ENCODE data around the gene TEX2.

Gene TEX2

DNA sequence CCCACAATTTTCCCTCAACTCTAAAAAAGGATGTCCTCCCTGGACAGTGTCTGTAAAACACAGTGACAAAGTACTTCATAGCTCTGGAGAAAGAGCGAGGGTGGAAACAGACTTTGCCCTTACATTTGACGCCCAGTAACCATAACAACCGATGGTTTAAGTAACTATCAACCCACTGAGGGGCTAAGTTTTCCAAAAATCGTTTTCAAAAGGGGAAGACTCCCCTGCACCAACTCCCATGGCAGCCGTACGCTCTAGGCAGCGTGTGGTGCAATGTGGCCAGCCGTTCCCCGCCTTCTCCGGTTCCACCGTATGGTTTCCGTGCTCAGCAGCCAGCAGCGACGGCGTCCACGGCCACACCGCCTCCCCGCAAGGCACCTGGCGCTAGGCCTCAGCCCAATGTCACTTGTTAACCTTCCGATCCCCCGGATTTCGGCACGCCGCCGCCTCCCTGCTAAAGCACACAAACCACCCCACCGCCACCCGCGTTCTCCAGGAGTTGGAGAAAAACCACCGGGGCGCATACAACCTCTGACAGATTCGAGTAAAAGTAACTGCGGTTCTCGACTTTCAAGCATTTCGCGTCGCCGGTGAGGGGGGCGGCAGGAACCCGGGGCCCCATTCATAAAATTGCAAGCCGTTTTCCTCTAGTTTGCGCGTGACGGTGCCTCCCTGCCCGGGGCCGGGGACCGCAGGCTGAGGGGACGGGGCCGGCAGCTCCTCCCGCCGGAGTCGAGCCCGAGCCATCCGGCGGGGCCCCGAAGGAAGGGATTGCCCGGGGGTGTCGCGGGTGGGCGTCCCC lies 661 bp downstream of the TEX2 start:
- H3K27ac ChIP-seq (ENCODE audit: low read length) = peak overlapping the region; percentile 49
- no peaks in the 10 kb centered on the region for H3K9me3 ChIP-seq (ENCODE audit: control insufficient read depth in 1 of 2, low read length in 2 of 2)
- no peaks in the 10 kb centered on the region for H3K27me3 ChIP-seq (ENCODE audit: low read depth, low read length)
- H3K36me3 ChIP-seq (ENCODE audit: control insufficient read depth in 1 of 2, insufficient read depth in 2 of 2, low read length in 2 of 2) = no peaks in the 10 kb centered on the region
- H3K4me3 ChIP-seq (ENCODE audit: low read depth in 1 of 2, low read length in 2 of 2) = peak overlapping the region; percentile 69 to 91
- H3K4me1 ChIP-seq (ENCODE audit: control insufficient read depth in 1 of 2, insufficient read depth in 2 of 2, low read length in 2 of 2) = peaks cover 6 to 21% of the 10 kb centered on the region in 2 donors

DNA sequence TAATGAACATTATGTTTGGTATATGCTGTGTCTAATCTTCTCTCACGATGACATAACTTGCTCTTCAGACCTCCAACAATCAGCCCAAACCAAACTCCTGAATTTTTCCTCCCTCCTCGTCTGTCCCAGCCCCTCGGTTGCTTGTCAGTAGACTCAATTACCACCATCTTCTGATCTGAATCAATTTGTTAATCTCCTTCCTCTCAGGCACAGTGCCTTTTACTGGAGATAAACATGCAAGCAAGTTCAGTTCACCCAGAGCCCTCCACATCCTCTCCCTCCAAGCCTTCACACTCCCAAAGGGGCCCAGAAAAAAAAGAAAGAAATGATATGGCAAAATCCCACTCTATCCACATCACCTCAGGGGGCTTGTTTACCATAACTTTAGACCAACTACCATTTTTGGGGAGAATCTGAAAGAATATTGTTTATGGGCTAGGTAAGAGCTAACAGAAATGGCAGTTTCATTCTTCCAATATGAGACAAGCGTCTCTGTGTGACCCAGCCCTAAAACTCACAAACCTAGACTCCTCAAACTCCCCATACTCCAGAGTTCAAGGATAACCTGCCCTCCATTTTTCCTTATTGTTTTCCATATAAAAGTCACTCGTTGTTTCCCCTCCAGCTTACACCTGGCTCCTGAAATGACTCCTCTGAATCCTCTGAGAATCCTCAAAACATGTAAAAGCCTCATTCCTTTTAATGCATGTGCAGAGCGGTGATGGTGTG lies 1.5 kb downstream of the TEX2 start:
- Histone ChIP-seq H3K36me3 (ENCODE audit: control insufficient read depth in 1 of 2, insufficient read depth in 2 of 2, low read length in 2 of 2) (no peaks in the 10 kb centered on the region), H3K27ac (ENCODE audit: low read length) (peak overlapping the region; percentile 49), H3K4me3 (ENCODE audit: low read depth in 1 of 2, low read length in 2 of 2) (peak overlapping the region; percentile 69 to 91), H3K9me3 (ENCODE audit: control insufficient read depth in 1 of 2, low read length in 2 of 2) (no peaks in the 10 kb centered on the region), H3K4me1 (ENCODE audit: control insufficient read depth in 1 of 2, insufficient read depth in 2 of 2, low read length in 2 of 2) (peaks cover 6 to 21% of the 10 kb centered on the region in 2 donors), H3K27me3 (ENCODE audit: low read depth, low read length) (no peaks in the 10 kb centered on the region)

DNA sequence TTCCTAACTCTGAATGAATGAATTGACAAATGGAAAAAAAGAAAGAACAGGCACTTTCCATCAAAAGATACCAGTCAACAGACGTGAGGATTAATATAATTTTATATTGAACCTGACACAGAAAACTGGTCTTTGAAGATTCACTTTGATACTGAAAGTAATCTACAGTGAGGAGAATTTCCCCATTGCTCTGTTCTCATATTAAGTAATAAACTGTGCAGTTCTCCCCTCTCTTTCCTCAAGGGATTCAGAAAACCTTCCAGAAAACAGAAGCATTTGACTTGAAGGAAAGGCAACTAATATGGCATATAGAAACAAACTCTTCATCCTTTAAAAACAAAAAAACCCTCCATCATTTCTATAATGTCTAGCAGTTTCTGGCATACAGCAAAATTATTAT lies 2.2 kb downstream of the TEX2 start:
- Histone ChIP-seq H3K27ac (ENCODE audit: low read length) (no peak overlapping the region), H3K9me3 (ENCODE audit: control insufficient read depth in 1 of 2, low read length in 2 of 2) (no peaks in the 10 kb centered on the region), H3K4me1 (ENCODE audit: control insufficient read depth in 1 of 2, insufficient read depth in 2 of 2, low read length in 2 of 2) (peaks cover 6 to 21% of the 10 kb centered on the region in 2 donors), H3K27me3 (ENCODE audit: low read depth, low read length) (no peaks in the 10 kb centered on the region), H3K4me3 (ENCODE audit: low read depth in 1 of 2, low read length in 2 of 2) (no peak overlapping the region), H3K36me3 (ENCODE audit: control insufficient read depth in 1 of 2, insufficient read depth in 2 of 2, low read length in 2 of 2) (no peaks in the 10 kb centered on the region)

DNA sequence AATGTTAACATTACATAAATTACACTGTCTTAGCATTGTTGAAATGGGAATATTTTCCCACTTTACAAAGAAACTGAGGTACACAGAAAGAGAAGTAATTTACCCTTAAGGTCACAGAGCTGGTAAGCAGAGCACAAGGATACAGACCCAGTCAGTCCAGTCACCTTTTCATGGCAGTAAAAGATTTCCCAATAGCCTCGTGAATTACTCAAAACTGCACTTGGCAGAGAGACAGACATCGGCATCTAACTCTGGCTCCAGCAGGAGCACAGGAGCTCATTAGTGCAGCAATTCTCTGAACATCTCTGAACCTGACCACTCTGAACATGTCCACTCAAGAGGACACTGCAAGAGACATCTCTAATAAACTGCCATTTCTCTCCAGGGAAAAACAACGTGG lies 3.1 kb downstream of the TEX2 start:
- H3K4me3 ChIP-seq (ENCODE audit: low read depth in 1 of 2, low read length in 2 of 2) = no peak overlapping the region
- H3K27me3 ChIP-seq (ENCODE audit: low read depth, low read length) = no peaks in the 10 kb centered on the region
- H3K9me3 ChIP-seq (ENCODE audit: control insufficient read depth in 1 of 2, low read length in 2 of 2) = no peaks in the 10 kb centered on the region
- peaks cover 6 to 21% of the 10 kb centered on the region in 2 donors for H3K4me1 ChIP-seq (ENCODE audit: control insufficient read depth in 1 of 2, insufficient read depth in 2 of 2, low read length in 2 of 2)
- H3K27ac ChIP-seq (ENCODE audit: low read length) = no peak overlapping the region
- H3K36me3 ChIP-seq (ENCODE audit: control insufficient read depth in 1 of 2, insufficient read depth in 2 of 2, low read length in 2 of 2) = no peaks in the 10 kb centered on the region

DNA sequence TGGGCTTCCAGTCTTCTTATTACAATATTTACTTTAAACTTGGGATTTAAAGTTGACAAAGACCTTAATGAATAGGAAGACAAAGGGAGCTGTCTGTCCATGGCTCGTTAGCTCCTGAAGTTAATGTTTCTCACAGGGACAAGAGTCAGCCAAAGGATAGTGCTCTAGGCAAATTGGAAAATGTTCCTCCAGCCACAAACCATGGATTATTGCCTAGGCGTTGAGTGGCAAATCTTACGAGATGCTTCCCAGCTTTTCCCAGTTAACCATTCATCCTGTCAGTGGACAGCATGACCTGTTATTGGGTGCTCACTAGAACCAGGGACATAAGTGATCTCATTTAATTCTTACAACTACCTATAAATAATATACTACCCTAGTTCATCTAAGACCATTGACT lies 3.6 kb downstream of the TEX2 start:
- H3K4me1 ChIP-seq (ENCODE audit: control insufficient read depth in 1 of 2, insufficient read depth in 2 of 2, low read length in 2 of 2) = peaks cover 6 to 21% of the 10 kb centered on the region in 2 donors
- no peaks in the 10 kb centered on the region for H3K36me3 ChIP-seq (ENCODE audit: control insufficient read depth in 1 of 2, insufficient read depth in 2 of 2, low read length in 2 of 2)
- H3K9me3 ChIP-seq (ENCODE audit: control insufficient read depth in 1 of 2, low read length in 2 of 2) = no peaks in the 10 kb centered on the region
- H3K4me3 ChIP-seq (ENCODE audit: low read depth in 1 of 2, low read length in 2 of 2) = no peak overlapping the region
- no peak overlapping the region for H3K27ac ChIP-seq (ENCODE audit: low read length)
- no peaks in the 10 kb centered on the region for H3K27me3 ChIP-seq (ENCODE audit: low read depth, low read length)

DNA sequence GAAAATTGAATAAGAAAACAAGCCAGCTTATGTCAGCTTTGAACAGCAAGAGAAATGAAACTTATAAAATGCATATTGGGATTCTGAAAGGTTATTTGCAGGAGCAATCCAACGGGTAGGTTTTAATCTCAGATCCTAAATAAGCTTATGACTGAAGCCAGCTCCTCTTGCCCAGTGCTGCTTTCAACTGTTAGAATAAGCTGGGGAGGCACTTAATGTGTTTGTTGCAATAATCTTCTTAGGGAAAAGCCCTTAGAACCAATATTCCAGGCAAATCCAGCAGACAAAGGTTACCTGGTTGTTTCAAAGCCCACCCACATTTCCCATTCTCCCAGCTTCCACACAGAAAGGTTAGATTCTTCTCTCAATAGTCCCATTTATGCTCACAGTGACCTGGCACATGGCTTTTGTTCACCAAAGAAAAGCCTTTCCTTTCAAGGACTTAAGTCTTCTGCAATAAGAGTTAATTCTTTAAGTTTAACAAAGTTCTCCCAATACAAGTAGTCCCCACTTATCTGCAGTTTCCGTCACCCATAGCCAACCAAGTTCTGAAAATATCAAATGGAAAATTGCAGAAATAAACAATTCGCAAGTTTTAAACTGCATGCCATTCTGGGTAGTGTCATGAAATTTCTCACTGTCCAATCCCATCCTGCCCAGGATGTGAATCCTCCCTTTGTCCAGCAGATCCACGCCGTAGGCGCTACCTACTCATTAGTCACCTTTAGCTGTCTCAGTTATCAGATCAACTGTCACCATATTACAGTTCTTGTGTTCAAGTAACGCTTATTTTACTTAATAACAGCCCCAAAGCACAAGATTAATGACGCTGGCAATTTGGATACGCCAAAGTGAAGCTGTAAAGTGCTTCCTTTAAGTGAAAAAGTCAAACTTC lies 5.9 kb downstream of the TEX2 start:
- no peak overlapping the region for H3K4me3 ChIP-seq (ENCODE audit: low read depth in 1 of 2, low read length in 2 of 2)
- H3K36me3 ChIP-seq (ENCODE audit: control insufficient read depth in 1 of 2, insufficient read depth in 2 of 2, low read length in 2 of 2) = no peaks in the 10 kb centered on the region
- H3K27me3 ChIP-seq (ENCODE audit: low read depth, low read length) = no peaks in the 10 kb centered on the region
- H3K4me1 ChIP-seq (ENCODE audit: control insufficient read depth in 1 of 2, insufficient read depth in 2 of 2, low read length in 2 of 2) = peaks cover 6 to 14% of the 10 kb centered on the region in 2 donors
- H3K9me3 ChIP-seq (ENCODE audit: control insufficient read depth in 1 of 2, low read length in 2 of 2) = no peaks in the 10 kb centered on the region
- no peak overlapping the region for H3K27ac ChIP-seq (ENCODE audit: low read length)

DNA sequence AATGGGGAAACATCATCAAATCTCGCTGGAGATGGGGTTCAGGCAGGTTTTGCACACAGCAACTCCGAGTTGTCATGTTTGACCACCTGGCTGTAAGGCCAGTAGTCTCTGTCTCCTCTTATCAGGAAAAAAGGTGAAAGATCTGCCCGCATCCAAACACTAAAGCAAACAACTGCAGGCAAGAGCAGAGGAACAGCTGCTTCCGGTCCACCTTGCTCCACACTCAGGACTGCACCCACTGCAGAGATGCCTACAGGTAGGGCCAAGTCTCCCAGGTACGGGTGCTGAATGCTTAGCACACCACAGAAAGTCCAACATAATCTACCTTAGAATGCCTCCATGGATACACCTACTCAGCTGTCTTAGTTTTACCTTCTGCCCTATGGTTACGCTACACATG lies 7.3 kb downstream of the TEX2 start:
- H3K4me1 ChIP-seq (ENCODE audit: control insufficient read depth in 1 of 2, insufficient read depth in 2 of 2, low read length in 2 of 2) = peaks cover 0 to 4% of the 10 kb centered on the region in 2 donors
- no peaks in the 10 kb centered on the region for H3K36me3 ChIP-seq (ENCODE audit: control insufficient read depth in 1 of 2, insufficient read depth in 2 of 2, low read length in 2 of 2)
- H3K27ac ChIP-seq (ENCODE audit: low read length) = no peak overlapping the region
- H3K9me3 ChIP-seq (ENCODE audit: control insufficient read depth in 1 of 2, low read length in 2 of 2) = no peaks in the 10 kb centered on the region
- H3K4me3 ChIP-seq (ENCODE audit: low read depth in 1 of 2, low read length in 2 of 2) = no peak overlapping the region
- H3K27me3 ChIP-seq (ENCODE audit: low read depth, low read length) = no peaks in the 10 kb centered on the region

DNA sequence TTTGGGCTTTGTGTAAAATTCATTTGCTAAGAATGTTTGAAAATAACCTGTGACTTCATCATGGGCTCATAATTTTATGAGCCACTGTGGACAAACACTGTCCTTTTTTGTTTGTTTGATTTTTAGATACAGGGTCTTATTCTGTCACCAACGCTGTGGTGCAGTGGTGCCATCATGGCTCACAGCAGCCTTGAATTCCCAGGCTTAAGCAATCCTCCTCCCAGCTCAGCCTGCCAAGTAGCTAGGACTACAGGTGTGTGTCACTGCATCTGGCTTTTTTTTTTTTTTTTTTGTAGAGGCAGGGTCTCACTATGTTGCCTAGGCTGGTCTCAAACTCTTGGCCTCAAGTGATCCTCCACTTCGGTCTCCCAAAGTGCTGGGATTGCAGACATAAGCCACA lies 8.3 kb downstream of the TEX2 start:
- Histone ChIP-seq H3K27ac (ENCODE audit: low read length) (no peak overlapping the region), H3K4me1 (ENCODE audit: control insufficient read depth in 1 of 2, insufficient read depth in 2 of 2, low read length in 2 of 2) (no peaks in the 10 kb centered on the region)

DNA sequence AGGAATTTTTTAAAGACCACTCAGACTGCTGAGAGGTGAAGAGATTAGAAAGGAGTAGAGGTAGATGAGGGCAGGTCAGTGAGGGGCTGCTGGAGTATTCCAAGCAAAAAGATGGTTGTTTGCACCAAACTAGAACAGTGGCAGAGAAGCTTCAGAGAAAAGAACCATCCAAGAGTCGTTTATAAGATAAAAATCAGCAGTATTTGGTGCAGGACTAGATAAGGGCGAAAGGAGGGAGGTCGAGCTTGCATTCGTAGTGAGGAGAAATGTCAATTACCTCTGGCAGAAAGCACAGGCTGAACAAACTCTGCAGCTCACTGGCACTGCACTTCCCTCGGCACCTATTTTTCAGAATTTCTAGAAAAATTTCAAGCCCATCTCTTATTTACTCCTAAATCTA lies 9.6 kb downstream of the TEX2 start:
- H3K27me3 ChIP-seq (ENCODE audit: low read depth, low read length) = no peaks in the 10 kb centered on the region
- H3K36me3 ChIP-seq (ENCODE audit: control insufficient read depth in 1 of 2, insufficient read depth in 2 of 2, low read length in 2 of 2) = no peaks in the 10 kb centered on the region
- no peaks in the 10 kb centered on the region for H3K4me1 ChIP-seq (ENCODE audit: control insufficient read depth in 1 of 2, insufficient read depth in 2 of 2, low read length in 2 of 2)
- no peak overlapping the region for H3K4me3 ChIP-seq (ENCODE audit: low read depth in 1 of 2, low read length in 2 of 2)
- H3K9me3 ChIP-seq (ENCODE audit: control insufficient read depth in 1 of 2, low read length in 2 of 2) = no peaks in the 10 kb centered on the region
- H3K27ac ChIP-seq (ENCODE audit: low read length) = no peak overlapping the region

More for the DNA sequence above, 8.3 kb downstream of the TEX2 start:
- Histone ChIP-seq H3K4me3 (ENCODE audit: low read depth in 1 of 2, low read length in 2 of 2) (no peak overlapping the region), H3K9me3 (ENCODE audit: control insufficient read depth in 1 of 2, low read length in 2 of 2) (no peaks in the 10 kb centered on the region), H3K27me3 (ENCODE audit: low read depth, low read length) (no peaks in the 10 kb centered on the region), H3K36me3 (ENCODE audit: control insufficient read depth in 1 of 2, insufficient read depth in 2 of 2, low read length in 2 of 2) (no peaks in the 10 kb centered on the region)

DNA sequence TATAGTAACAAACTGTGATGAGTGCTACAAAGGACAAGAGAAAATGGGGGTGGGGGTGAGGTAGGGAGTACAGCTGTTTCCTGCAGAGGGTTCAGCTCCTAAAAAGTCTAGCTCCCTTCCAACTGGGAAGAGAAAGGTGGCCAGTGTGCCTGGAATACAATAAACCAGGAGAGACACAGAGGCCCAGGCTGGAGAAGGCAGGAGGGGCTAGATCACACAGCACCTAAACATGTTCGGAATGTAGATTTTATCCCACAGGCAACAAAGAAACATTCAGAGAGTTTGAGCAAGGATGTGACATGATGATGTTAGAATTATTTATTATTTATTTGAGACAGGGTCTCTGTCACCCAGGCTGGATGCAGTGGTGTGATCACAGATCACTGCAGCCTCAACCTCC lies 10.2 kb downstream of the TEX2 start:
- Histone ChIP-seq H3K4me1 (ENCODE audit: control insufficient read depth in 1 of 2, insufficient read depth in 2 of 2, low read length in 2 of 2) (no peaks in the 10 kb centered on the region), H3K27ac (ENCODE audit: low read length) (no peak overlapping the region), H3K36me3 (ENCODE audit: control insufficient read depth in 1 of 2, insufficient read depth in 2 of 2, low read length in 2 of 2) (no peaks in the 10 kb centered on the region), H3K27me3 (ENCODE audit: low read depth, low read length) (no peaks in the 10 kb centered on the region), H3K9me3 (ENCODE audit: control insufficient read depth in 1 of 2, low read length in 2 of 2) (no peaks in the 10 kb centered on the region), H3K4me3 (ENCODE audit: low read depth in 1 of 2, low read length in 2 of 2) (no peak overlapping the region)

DNA sequence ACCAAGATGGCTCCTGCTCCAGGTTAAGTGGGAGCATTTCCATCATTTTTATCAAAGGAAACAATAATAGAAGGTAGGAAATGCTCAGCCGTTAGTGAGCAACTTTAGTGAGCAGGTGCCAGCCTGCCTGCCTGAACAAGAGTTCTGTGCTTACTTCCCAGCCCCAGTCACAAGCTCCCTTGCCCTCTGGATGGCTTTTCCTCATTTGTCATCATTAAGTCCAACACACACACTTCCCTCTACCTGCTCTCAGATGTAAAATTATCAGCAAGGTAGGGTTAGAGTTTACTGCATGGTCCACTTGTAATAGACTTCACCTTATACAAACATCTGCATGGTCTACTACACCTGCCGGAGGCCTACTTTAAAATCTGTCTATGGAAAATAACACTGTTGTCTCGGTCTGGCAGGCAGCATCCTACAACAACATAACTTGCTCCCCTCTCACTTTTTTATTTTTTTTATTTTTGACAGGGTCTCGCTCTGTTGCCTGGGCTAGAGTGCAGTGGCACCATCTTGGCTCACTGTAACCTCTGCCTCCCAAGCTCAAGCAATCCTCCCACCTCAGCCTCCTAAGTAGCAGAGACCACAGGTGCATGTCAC lies 12.7 kb downstream of the TEX2 start:
- Histone ChIP-seq H3K27ac (ENCODE audit: low read length) (no peak overlapping the region), H3K36me3 (ENCODE audit: control insufficient read depth in 1 of 2, insufficient read depth in 2 of 2, low read length in 2 of 2) (no peaks in the 10 kb centered on the region), H3K4me1 (ENCODE audit: control insufficient read depth in 1 of 2, insufficient read depth in 2 of 2, low read length in 2 of 2) (no peaks in the 10 kb centered on the region), H3K9me3 (ENCODE audit: control insufficient read depth in 1 of 2, low read length in 2 of 2) (no peaks in the 10 kb centered on the region), H3K27me3 (ENCODE audit: low read depth, low read length) (no peaks in the 10 kb centered on the region), H3K4me3 (ENCODE audit: low read depth in 1 of 2, low read length in 2 of 2) (no peak overlapping the region)
